ENCODE measurements around the gene PTPN11. TPM values are rescaled to one million over a fixed set of nuclear protein-coding genes. Genes with fewer than 3 reads are reported as not detected.

The PTPN11 gene
- total and polyA plus RNA-seq, 2 of the 8 experiments (the other 6 are each of a cell fraction or from before 2014, with no cell fraction given), result 28.3 to 133 TPM

- no peak overlapping the region for H4K91ac ChIP-seq (replicated peaks; ENCODE audit: insufficient read length, low read length)
- H4K20me1 ChIP-seq (replicated peaks in 1 of 2; ENCODE audit: control insufficient read depth in 1 of 2, insufficient read depth in 2 of 2, low read length in 2 of 2), result no peaks in the 10 kb centered on the region
- H3K79me2 ChIP-seq (ENCODE audit: control insufficient read depth in 1 of 2, insufficient read depth in 2 of 2, low read length in 2 of 2), result no peaks in the 10 kb centered on the region
- no peak overlapping the region for H3K14ac ChIP-seq (ENCODE audit: insufficient read length)
- no peak overlapping the region for H3K23ac ChIP-seq (ENCODE audit: insufficient read length)
- H2BK5ac ChIP-seq (ENCODE audit: low read depth, low read length), result no peak overlapping the region
- H3K18ac ChIP-seq (ENCODE audit: extremely low read depth, low read length), result no peak overlapping the region; the same call in 1 of the 2 replicates
- no peak overlapping the region for H3K56ac ChIP-seq (replicated peaks; ENCODE audit: insufficient read length, low read depth, low read length)
- no peak for TF ChIP-seq POLR2AphosphoS5 (IDR thresholded peaks at IDR 0.05; ENCODE audit: low read depth, low read length)
- 0 out of 4 replicates have a peak, but pooled peaks of 1 of the 2 experiments have one; percentile 6 for TF ChIP-seq RAD21 (IDR thresholded peaks at IDR 0.05 in 1 of 2, conservative IDR thresholded peaks at IDR 0.05 in 1 of 2; ENCODE audit: low read depth in 2 of 2, low read length in 2 of 2)
- CTCF ChIA-PET (ENCODE audit: partially characterized antibody), result interaction anchor here (0.6 kb wide), 1 partner anchor 456 kb away, joined by 4 read pairs; no protein-coding TSS in a partner anchor
- H2BK120ac ChIP-seq (replicated peaks; ENCODE audit: low read depth, low read length), result no peak overlapping the region
- no peak overlapping the region for H3K9ac ChIP-seq (replicated peaks in 1 of 4; ENCODE audit: extremely low read depth in 1 of 4, low read depth in 3 of 4, low read length in 3 of 4)
- H4K8ac ChIP-seq (ENCODE audit: extremely low read depth, insufficient read depth, low read length), result no peak overlapping the region
- no peak overlapping the region for H4K5ac ChIP-seq (ENCODE audit: insufficient read length, low read depth, low read length)
- POLR2A ChIA-PET (ENCODE audit: partially characterized antibody), result interaction anchor here (1.0 kb wide), 1 partner anchor 18 kb away, joined by 3 read pairs; no protein-coding TSS in a partner anchor
- FAIRE-seq (no peak), DNase-seq (ENCODE audit: low read depth in 1 of 2, low spot score in 2 of 2) (no peak)
- H2BK20ac ChIP-seq (ENCODE audit: low read length), result no peak overlapping the region
- peaks cover 3% of the 10 kb centered on the region; the same call in 1 of the 2 replicates for H3K23me2 ChIP-seq (ENCODE audit: low read depth, low read length)
- no peaks in the 10 kb centered on the region for H3K36me3 ChIP-seq (ENCODE audit: control insufficient read depth in 2 of 4, insufficient read depth in 4 of 4, low read length in 3 of 4)
- H3K4me3 ChIP-seq (ENCODE audit: extremely low read depth in 1 of 4, insufficient read depth in 2 of 4, low read depth in 3 of 4, low read length in 4 of 4), result no peak overlapping the region
- H3K27me3 ChIP-seq (replicated peaks in 1 of 4; ENCODE audit: control insufficient read depth in 3 of 4, extremely low read depth in 1 of 4, insufficient read depth in 3 of 4, low read length in 3 of 4), result no peaks in the 10 kb centered on the region
- H3K4ac ChIP-seq (replicated peaks; ENCODE audit: insufficient read length, low read depth, low read length), result no peak overlapping the region
- H3K4me1 ChIP-seq (replicated peaks in 1 of 4; ENCODE audit: control insufficient read depth in 3 of 4, insufficient read depth in 4 of 4, low read length in 3 of 4), result no peaks in the 10 kb centered on the region
- no peak overlapping the region for H3K4me2 ChIP-seq (ENCODE audit: insufficient read depth in 1 of 2, low read depth in 2 of 2, low read length in 2 of 2)
- no peak overlapping the region for H2AK5ac ChIP-seq (ENCODE audit: low read depth, low read length)
- H2BK15ac ChIP-seq (ENCODE audit: low read length), result 0 out of 2 replicates have a peak overlapping the region, but pooled peaks have one; percentile 61
- no peak overlapping the region for H2AFZ ChIP-seq (ENCODE audit: low read length)
- H3K9me3 ChIP-seq (ENCODE audit: insufficient read depth in 2 of 2, low read depth in 1 of 2, low read length in 1 of 2), result no peaks in the 10 kb centered on the region
- no peaks in the 10 kb centered on the region; the same call in 1 of the 2 replicates for H3K79me1 ChIP-seq (ENCODE audit: low read depth, low read length)
- 0 out of 2 replicates have a peak overlapping the region, but pooled peaks have one; percentile 50 for H2BK12ac ChIP-seq (ENCODE audit: low read depth, low read length)
- no peak overlapping the region for H3K27ac ChIP-seq (ENCODE audit: low read depth, low read length)
- 79% methylated on average over 6 of the region's 6 CpGs; no CpG with 5 or more reads in 1 of the 2 experiments for WGBS, 2 experiments (ENCODE audit: extremely low coverage in 1 of 2, insufficient coverage in 1 of 2, insufficient read length in 1 of 2, insufficient replicate concordance in 2 of 2, low coverage in 1 of 2, low lambda C conversion rate in 2 of 2, missing lambda C conversion rate in 1 of 2)
These were observed 117.6 kb downstream of the PTPN11 start for GRCh38 chr12:112536367-112536730.
